HG03108 (cell line): ENCODE data around the gene RGMA.

Experiments used
- ATAC-seq: cut with Tn5 transposase; IDR thresholded peaks from one replicate; pipeline ENCODE4 v1.9.1; 2021; ENCODE audit warnings: moderate library complexity; ENCODE audit not compliant: unreplicated experiment

The RGMA gene

DNA sequence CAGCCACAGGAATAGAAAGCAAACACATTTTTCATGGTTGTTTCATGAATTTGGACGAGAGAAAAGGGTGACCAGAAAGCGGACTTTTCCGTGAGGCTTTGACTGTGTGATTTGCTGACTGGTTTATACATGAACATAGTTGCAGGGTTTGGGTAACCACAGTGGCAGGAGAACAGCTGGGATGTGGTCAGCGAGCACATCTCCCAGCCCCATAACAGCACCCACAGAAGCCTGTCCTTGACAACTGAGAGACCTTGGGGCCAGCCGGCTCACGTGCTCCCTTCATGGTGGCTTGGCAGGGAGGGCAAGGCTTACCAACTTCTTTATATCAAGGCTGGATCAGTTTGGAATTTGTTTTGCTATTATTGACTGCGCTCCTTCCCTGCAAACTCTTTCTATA, 13.2 kb upstream of the RGMA start:
- ATAC-seq = no peak

GRCh38 chr15:93093765-93094164, 4.8 kb upstream of the RGMA start:
- ATAC-seq = no peak

GRCh38 chr15:93091465-93091864, 2.5 kb upstream of the RGMA start:
- no peak for ATAC-seq

DNA sequence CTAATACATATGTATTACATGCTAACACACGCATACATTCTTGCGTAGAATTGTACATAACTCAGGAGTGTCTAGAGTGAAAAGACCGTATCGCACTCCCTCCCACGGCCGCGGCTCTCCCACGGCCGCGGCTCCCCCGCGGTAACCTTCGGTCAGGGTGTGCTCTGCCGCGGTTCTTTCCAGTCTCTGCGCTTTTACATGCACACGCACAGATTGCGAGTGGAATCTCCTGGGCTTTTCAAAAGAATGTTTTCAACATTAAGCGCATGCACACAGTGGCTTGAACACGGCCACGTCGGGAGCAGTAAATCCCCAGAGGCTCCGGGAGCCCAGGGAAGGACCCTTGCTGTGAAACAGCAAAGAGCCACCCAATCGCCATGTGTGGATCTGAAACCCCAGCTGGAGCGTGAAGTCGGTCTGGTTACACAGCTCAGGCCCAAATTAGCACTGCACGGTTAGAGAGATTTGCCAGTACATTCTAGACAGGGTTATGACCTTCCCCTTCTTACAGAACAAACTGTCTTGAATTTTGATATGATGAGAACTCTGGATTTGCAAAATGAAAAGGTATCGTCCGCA, 805 bp upstream of the RGMA start:
- no peak for ATAC-seq

DNA sequence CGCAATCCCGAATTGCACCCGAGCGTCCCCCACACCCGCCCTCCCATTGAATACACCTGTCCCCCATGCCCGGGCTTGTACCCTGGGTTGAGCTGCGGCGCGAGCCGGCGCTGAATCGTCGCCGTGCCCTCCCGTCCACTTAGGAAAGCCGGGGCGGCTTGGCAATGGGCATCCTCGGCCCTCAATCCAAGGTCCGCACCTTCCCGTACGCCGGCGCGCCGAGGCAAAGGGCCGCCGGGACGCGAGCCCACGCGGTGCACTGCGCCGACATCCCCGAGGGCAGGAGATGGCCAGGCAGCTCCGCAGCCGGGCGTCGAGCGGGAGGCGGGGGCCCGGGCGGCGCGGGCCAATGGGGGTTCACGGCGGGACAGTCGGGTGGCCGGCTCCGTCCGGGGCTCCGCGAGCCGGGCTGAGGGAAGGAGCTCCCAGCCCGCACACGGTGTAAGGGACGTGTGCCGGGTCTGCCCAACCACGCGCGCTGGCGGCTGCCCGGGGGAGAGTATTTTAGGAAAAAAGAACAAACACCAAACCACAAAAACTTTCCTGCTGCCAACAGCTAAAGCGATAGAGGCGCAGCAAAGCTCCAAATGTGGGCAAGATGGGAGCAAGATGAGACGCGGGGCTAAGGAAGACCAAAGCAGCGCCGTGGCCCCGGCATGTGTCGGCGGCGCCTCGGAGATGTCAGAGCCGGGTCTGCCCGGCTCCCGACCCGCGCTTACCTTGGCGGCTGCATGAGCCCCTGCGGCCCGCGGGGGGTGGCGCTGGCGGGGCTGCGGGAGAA, 621 bp downstream of the RGMA start:
- no peak for ATAC-seq

DNA sequence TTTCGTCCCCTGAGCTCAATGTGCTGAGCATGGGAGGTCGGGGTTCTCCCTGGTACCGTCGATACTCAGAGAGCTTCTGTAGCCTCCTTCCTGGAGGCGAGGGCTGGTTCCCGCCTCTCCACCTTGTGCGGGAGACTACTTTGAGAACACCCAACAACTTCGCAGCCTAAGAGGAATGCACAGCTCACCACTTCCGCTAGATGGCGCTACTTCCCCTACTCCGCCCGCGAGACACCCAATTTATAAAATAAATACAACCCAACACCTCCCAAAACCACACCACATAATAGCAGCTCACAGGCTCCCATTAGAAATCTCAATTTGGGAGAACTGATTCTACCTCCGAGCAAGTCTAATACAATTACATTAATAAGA, 1.2 kb downstream of the RGMA start:
- ATAC-seq = no peak

- ATAC-seq = no peak
These were observed 2.2 kb downstream of the RGMA start for GRCh38 chr15:93086791-93087190.

GRCh38 chr15:93085692-93086091, 3.3 kb downstream of the RGMA start:
- no peak for ATAC-seq

- ATAC-seq = no peak
These were observed 6.2 kb downstream of the RGMA start for GRCh38 chr15:93082861-93083260.

DNA sequence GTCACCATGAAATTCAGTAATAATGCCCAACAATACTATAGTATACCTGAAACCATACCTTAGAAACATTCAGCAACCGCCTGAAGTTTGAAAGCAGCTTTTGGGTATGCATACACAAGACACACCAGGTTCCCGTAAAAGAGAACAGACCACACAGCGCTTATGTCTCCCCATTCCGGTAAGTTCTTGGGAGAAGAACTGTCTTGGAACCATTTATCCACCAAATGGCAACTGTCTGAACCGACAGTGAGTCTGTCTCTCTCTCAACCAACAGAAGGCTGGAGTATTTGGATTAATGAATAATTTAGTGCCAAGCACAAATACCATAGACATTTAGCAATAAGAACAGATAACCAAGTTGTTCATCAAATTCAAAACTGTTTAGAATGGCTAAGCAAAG, 7.6 kb downstream of the RGMA start:
- no peak for ATAC-seq

GRCh38 chr15:93080451-93080850, 8.6 kb downstream of the RGMA start:
- ATAC-seq = no peak

DNA sequence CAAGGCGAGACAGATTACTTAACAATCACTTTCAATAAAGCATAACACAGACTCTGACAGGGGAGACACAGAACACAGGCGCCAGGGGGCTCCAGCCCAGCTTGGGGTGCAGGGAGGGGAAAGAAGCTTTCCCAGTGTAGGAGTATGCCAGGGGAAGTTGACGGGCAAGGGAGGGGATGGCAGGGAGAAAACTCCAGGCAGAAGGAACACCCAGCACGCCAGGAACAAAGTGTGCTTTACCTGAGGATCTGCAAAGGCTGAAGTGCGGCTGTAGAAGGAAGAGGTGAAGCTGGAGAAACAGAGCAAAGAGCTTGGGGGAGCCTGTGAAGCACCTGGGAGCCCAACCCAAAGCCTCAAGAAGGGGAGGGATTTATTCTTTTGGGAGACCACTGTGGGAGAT, 12.1 kb downstream of the RGMA start:
- ATAC-seq = no peak

DNA sequence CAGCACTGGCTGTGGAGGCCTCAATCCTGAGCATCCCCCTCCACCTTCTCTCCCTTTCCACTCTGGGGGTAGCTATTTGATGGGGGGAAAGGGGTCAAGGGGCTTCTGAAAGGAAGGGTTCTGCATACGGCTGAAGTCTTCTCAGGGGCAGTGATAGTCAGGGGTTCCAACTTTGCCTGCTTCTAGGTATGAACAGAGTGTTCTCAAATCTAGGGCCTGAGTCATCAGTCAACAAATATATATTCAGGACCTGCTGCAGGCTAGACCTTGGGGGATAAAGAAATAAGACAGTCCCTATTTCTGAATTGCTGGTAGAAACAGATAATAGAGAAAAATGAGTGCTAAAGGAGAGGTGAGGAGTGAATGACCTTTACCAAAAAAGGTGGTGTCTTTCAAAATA, 12.8 kb downstream of the RGMA start:
- ATAC-seq = no peak

GRCh38 chr15:93074599-93074998, 14.4 kb downstream of the RGMA start:
- no peak for ATAC-seq

- ATAC-seq = no peak
These were observed 15.5 kb downstream of the RGMA start for GRCh38 chr15:93073465-93073952.

DNA sequence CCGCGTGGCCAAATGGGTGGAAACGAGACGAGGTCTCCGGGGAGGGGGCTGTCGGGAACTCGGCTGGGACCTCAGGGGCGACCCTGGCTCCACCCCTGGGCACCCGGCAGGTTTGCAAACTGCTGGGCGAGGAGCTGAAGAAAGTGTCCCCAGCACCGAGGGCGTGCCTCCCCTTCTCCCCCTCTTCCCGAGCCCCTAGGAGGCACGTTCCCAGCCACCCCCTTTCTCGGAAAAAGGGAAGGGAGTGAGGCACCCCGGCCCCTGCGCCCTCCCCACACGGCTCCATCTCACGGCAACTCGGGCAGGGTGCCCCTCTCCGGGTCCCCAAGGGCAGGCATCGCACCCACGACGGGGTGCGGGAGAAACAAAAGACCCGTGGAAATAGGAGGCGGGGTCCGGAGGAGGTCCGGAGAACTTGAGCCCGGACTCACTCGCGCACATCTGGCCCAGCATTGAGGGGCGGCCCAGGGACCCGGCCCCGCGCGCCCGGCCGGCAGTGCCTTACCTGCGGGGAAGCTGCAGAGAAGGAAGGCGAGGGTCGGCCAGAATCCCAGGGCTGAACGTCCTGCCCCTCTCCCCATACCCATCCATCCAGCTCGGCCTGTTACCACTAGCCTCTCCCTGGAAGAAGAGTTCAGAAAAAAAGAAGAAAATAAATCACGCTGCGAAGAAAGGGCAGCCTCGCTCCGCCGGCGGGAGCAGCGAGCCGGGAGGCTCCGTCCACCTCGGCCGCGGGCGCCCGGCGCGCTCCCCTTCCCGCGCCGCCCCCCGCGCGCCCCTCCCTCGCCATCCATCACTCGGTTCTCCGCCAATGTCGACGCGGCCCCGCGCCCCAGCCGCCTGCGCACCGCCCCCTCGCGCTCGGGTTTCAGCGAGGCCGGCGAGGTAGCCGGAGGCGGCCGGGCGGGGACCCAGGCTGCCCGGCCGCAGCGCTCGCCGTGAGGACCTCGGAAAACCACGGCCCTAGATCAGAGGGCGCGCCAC, 16.3 kb downstream of the RGMA start:
- ATAC-seq = no peak

GRCh38 chr15:93072011-93072410, 17.0 kb downstream of the RGMA start:
- no peak for ATAC-seq

DNA sequence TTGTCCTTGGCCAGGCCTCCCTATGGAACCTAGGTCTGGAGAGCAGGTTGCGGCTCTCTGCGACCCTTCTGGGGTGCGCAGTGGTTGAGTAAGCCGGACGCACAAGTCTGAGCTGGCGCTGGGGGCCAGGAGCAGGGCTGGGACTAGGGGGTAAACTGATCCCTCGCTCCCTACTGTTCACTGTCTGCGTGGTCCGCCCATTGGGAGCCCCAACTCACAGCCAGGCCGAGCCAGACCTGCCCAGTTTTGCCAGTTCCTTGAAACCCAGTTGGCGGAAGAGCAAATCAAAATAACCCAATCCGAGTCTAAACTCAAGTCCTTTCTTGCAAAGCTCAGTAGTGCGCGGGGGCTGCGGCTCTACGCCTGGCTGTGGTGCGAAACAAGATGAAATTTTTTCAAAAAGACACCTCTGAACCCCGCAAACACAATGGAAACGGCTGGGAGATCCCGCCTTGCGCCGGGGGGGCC, 17.5 kb downstream of the RGMA start:
- ATAC-seq = no peak

DNA sequence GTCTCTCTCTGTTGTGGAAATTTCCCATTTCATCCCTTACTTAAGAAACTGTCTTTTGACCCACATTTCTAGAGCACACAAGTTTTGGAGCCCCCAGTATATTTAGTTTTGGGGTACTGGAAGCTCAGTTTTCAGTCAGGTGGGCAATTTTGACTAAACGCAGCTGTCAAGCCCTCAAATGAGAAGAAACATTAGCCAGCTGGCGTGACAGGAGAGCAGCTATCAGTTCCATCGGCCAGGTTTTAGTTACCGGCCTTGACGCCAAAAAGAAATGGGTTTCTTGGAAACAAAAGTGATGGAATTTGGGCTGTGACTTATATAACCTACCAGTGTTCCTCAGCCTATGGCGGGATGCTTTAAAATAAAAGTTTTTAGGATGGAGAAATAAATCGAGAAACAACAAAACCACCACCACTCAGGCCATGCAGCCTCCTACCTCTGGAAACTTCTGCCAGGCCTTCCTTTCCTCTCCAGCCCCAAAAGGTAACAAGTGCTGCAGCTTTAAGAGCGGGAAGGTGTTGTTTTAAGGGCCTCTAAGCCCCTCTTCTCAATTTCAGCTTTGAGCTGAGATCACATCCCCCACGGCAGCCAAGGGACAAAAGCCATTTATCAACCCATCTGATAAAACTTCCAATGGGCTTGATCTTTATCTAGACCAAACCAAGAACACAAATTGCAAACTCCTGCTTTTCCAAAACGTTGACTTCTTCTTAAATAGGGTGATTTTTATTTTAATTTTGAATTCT, 18.3 kb downstream of the RGMA start:
- no peak for ATAC-seq

GRCh38 chr15:93070132-93070531, 18.9 kb downstream of the RGMA start:
- no peak for ATAC-seq
